Fibroblast of the aortic adventitia (primary cell): Measurements from ENCODE around the gene FUZ. TPM values are rescaled to one million over a fixed set of nuclear protein-coding genes. Genes with fewer than 3 reads are reported as not detected.
"Not testable (repeated sequence)": the region's sequence is repeated elsewhere in the genome, so short reads cannot be mapped to it uniquely, and the experiment has no call there.

Source experiments
- DNase-seq: peaks from one replicate; pipeline ENCODE4 v3.0.0-alpha.2; 2010; ENCODE audit warnings: low read depth
- H3K4me3 ChIP-seq: 2 replicates; pipeline ENCODE4 v1.5.1; 2011; ENCODE audit warnings: low read depth, mild to moderate bottlenecking, control low read depth, low read length, moderate library complexity
- CTCF ChIP-seq: IDR thresholded peaks from 2 replicates; pipeline ENCODE4 v1.5.1; 2011; ENCODE audit warnings: mild to moderate bottlenecking, low read length, control low read depth, inconsistent platforms; ENCODE audit not compliant: insufficient read depth
- total RNA-seq: library from RNA; depleted of rRNA; stranded (reverse); fragments of >200 nt; gene quantifications from 2 replicates; pipeline ENCODE4 v1.2.3, GENCODE V29; 2012; ENCODE audit warnings: low replicate concordance

The FUZ gene
- total RNA-seq, 1 donor, result 23.5 TPM

- DNase-seq, result no peak
- H3K4me3 ChIP-seq, result no peak overlapping the region
- TF ChIP-seq CTCF, result no peak
Observed at GRCh38 chr19:49830766-49831165, 17.7 kb upstream of the FUZ start.

GRCh38 chr19:49829721-49830120 lies 16.6 kb upstream of the FUZ start:
- no peak for TF ChIP-seq CTCF

DNA sequence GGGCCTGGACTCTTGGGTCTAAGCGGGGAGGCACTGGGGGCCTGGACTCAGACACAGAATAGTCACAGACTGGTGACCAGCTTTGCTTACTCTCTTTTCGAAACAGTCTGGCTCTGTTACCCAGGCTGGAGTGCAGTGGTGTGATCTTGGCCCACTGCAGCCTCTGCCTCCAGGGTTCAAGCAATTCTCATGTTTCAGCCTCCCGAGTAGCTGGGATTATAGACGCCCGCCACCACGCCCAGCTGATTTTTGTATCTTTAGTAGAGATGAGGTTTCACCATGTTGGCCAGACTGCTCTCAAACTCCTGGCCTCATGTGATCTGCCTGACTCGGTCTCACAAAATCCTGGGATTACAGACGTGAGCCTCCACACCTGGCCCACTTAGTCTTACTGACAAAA lies 16.1 kb upstream of the FUZ start:
- no peak overlapping the region for H3K4me3 ChIP-seq
- DNase-seq, result no peak
- no peak for TF ChIP-seq CTCF

More at GRCh38 chr19:49829721-49830120, 16.6 kb upstream of the FUZ start:
- DNase-seq, result no peak
- H3K4me3 ChIP-seq, result no peak overlapping the region

DNA sequence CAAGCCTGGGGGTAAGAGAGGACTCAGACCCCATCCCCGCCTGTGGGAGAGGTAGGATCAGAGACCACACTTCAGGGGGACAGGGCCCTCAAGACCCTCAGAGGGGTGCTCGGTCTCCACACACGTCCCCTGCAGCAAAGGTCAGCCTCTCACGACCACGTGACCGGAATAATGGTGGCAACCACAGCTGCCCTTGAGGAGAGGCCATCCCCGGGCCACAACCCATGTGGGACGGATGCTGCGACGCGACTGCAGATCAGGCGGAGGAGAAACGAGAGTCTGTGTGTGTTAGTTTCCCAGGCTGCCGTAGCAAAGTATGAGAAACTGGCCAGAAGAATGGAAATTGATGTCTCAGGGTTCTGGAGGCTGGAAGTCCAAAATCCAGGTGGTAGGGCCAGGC lies 13.9 kb upstream of the FUZ start:
- no peak for TF ChIP-seq CTCF
- H3K4me3 ChIP-seq, result no peak overlapping the region
- DNase-seq, result no peak

DNA sequence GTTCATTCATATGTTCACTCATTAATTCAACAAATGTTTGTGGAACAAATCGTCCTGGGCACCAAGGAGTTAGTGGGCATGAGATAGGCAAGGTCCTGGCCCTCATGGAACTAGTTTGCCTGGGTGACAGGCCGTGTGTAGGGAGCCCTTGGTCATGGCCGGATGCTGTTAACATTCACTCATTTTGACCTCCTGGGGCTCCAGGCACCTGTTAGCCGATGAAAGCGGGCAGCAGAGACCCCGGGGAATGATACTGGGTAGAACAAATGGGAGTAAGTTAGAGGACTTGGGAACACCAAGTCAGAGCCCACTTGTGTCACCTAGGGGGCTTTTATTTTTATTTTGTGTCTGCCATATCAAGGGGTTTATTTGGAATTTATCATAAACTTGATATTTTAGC lies 11.6 kb upstream of the FUZ start:
- TF ChIP-seq CTCF, result no peak
- H3K4me3 ChIP-seq, result no peak overlapping the region
- DNase-seq, result no peak

- no peak for DNase-seq
- no peak overlapping the region for H3K4me3 ChIP-seq
- TF ChIP-seq CTCF, result no peak
Observed at GRCh38 chr19:49823472-49823871, 10.4 kb upstream of the FUZ start.

DNA sequence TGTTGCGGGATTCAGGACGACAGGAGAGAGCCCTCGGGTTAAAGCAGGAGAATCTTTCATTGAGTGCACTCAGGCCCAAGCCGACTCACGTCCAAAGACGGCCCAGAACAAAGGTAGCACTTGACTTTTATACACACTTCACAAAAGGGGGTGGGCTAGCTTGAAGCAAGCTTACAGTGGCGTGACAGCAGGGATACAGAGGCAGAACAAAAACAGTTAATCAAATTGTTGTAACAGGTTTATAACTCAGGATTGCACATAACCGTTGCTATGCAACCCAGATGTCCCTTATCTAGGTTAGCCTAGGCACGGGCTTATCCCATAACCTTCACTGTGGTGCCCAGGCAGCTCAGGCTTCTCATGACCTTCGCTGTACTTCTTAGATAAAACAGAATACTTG lies 7.0 kb upstream of the FUZ start:
- H3K4me3 ChIP-seq, result peak overlapping the region; percentile 6
- TF ChIP-seq CTCF, result no peak
- peak; percentile 29 for DNase-seq

- peak overlapping the region; percentile 99 for H3K4me3 ChIP-seq
- not testable (repeated sequence) for DNase-seq
Observed at GRCh38 chr19:49819452-49820115, 6.5 kb upstream of the FUZ start.
